ENCODE data around the gene HCFC1R1.

DNA sequence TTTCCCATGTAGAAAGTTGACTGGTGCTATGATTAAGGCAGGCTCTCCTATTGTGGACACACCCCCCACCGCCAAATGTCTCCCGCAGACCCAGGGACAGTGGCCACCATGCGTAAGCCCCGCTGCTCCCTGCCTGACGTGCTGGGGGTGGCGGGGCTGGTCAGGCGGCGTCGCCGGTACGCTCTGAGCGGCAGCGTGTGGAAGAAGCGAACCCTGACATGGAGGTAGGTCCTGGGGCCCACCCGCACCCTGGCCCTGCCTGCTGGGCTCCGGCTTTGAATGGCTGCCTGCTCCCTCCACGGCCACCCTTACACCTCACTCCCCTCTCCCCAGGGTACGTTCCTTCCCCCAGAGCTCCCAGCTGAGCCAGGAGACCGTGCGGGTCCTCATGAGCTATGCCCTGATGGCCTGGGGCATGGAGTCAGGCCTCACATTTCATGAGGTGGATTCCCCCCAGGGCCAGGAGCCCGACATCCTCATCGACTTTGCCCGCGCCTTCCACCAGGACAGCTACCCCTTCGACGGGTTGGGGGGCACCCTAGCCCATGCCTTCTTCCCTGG lies 26.3 kb upstream of the HCFC1R1 start:
- TF ChIP-seq, protein P1, sequence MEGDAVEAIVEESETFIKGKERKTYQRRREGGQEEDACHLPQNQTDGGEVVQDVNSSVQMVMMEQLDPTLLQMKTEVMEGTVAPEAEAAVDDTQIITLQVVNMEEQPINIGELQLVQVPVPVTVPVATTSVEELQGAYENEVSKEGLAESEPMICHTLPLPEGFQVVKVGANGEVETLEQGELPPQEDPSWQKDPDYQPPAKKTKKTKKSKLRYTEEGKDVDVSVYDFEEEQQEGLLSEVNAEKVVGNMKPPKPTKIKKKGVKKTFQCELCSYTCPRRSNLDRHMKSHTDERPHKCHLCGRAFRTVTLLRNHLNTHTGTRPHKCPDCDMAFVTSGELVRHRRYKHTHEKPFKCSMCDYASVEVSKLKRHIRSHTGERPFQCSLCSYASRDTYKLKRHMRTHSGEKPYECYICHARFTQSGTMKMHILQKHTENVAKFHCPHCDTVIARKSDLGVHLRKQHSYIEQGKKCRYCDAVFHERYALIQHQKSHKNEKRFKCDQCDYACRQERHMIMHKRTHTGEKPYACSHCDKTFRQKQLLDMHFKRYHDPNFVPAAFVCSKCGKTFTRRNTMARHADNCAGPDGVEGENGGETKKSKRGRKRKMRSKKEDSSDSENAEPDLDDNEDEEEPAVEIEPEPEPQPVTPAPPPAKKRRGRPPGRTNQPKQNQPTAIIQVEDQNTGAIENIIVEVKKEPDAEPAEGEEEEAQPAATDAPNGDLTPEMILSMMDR (IDR thresholded peaks at IDR 0.05; ENCODE audit: poor library complexity, severe bottlenecking): no peak
- TF ChIP-seq, protein P2, sequence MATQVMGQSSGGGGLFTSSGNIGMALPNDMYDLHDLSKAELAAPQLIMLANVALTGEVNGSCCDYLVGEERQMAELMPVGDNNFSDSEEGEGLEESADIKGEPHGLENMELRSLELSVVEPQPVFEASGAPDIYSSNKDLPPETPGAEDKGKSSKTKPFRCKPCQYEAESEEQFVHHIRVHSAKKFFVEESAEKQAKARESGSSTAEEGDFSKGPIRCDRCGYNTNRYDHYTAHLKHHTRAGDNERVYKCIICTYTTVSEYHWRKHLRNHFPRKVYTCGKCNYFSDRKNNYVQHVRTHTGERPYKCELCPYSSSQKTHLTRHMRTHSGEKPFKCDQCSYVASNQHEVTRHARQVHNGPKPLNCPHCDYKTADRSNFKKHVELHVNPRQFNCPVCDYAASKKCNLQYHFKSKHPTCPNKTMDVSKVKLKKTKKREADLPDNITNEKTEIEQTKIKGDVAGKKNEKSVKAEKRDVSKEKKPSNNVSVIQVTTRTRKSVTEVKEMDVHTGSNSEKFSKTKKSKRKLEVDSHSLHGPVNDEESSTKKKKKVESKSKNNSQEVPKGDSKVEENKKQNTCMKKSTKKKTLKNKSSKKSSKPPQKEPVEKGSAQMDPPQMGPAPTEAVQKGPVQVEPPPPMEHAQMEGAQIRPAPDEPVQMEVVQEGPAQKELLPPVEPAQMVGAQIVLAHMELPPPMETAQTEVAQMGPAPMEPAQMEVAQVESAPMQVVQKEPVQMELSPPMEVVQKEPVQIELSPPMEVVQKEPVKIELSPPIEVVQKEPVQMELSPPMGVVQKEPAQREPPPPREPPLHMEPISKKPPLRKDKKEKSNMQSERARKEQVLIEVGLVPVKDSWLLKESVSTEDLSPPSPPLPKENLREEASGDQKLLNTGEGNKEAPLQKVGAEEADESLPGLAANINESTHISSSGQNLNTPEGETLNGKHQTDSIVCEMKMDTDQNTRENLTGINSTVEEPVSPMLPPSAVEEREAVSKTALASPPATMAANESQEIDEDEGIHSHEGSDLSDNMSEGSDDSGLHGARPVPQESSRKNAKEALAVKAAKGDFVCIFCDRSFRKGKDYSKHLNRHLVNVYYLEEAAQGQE (IDR thresholded peaks at IDR 0.05; ENCODE audit: borderline replicate concordance): no peak
- no peak for TF ChIP-seq EP300 (conservative IDR thresholded peaks at IDR 0.05; ENCODE audit: poor library complexity, severe bottlenecking)
